Measurements from ENCODE around the gene MAPK8IP2. TPM values are rescaled to one million over a fixed set of nuclear protein-coding genes. Genes with fewer than 3 reads are reported as not detected.
"Not testable (repeated sequence)": the region's sequence is repeated elsewhere in the genome, so short reads cannot be mapped to it uniquely, and the experiment has no call there.

Gene MAPK8IP2
- total and polyA plus RNA-seq, 10 donors = 0.22 to 2.7 (median 0.73) TPM

GRCh38 chr22:50653256-50653655 lies 52.7 kb downstream of the MAPK8IP2 start:
- Histone ChIP-seq H3K4me3 (no peak overlapping the region), H3K9me3 (peaks cover 0 to 16% (median 11%) of the 10 kb centered on the region in 8 donors), H3K36me3 (no peaks in the 10 kb centered on the region), H3K27ac (no peak overlapping the region), H3K27me3 (replicated peaks in 1 of 7) (peaks cover 0 to 19% (median 0%) of the 10 kb centered on the region in 7 donors), H3K4me1 (peaks cover 0 to 26% (median 0%) of the 10 kb centered on the region in 6 donors)
- WGBS, 5 donors = 86 to 96% (median 91%) methylated on average over 10 of the region's 10 CpGs
- TF ChIP-seq POLR2AphosphoS5 (IDR thresholded peaks at IDR 0.05) = no peak
- intact Hi-C loops (cut with DNase I; ENCODE audit: low total_unique reads) = no loop called here
- DNase-seq = no peak

GRCh38 chr22:50654664-50655063 lies 54.1 kb downstream of the MAPK8IP2 start:
- H3K4me3 ChIP-seq; H3K9me3 ChIP-seq; DNase-seq; intact Hi-C loops (cut with DNase I; ENCODE audit: low total_unique reads); H3K36me3 ChIP-seq: not testable (repeated sequence)
- peaks cover 0 to 35% (median 0%) of the 10 kb centered on the region in 6 donors for H3K4me1 ChIP-seq
- 70 to 97% (median 87%) methylated on average over 6 of the region's 6 CpGs for WGBS, 5 donors
- H3K27me3 ChIP-seq (replicated peaks in 1 of 7) = peaks cover 0 to 26% (median 0%) of the 10 kb centered on the region in 7 donors
- peak overlapping the region in 6 of 8 donors; percentile 10 to 85 (median 70) for H3K27ac ChIP-seq

DNA sequence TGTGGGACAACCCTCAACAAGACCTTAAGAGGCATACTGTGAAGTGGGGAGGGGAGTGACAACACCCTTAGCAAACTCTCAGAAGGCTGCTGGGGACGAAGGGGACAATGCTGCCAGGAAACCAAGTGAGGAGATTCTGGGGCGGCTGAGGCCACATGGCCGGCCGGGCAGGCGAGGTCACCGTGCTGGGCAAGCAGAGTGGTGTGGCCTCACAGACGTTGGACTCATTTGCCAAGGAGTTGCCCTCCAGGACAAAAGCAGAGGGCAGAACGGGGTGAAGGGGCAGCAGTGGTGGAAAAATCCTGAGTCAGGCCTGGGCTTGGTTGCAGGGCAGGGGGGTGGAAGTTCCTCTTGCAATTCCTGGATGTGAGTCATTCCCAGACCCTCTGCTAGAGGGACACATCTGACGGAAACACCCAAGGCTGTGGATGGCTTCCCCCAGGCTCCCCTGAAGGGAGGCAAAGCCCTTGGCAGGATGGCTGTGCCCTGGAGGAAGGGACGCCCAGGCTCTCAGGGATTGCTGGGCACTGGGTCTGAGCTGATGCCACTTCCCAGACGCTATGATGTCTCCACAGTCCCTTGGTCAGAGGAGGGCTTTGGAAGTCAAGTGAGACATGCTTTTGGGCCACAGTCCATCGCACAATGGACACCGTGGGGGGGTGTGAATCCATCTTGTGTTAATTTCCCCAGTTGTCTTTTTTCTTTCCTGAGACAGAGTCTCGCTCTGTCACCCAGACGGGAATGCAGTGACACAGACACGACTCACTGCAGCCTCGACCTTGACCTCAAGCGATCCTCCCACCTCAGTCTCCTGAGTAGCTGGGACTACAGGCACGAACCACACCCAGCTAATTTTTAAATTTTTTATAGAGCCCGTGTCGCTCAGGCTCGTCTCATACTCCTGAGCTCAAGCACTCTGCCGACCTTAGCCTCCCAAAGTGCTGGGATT lies 55.8 kb downstream of the MAPK8IP2 start:
- Histone ChIP-seq H3K36me3 (no peaks in the 10 kb centered on the region), H3K27me3 (replicated peaks in 1 of 7) (peaks cover 0 to 35% (median 0%) of the 10 kb centered on the region in 7 donors), H3K4me1 (peaks cover 0 to 35% (median 0%) of the 10 kb centered on the region in 6 donors), H3K4me3 (no peak overlapping the region), H3K9me3 (no peaks in the 10 kb centered on the region), H3K27ac (peak overlapping the region in 7 of 8 donors; percentile 42 to 85 (median 69))
- peak; percentile 82 to 86 (median 84) for TF ChIP-seq POLR2AphosphoS5 (IDR thresholded peaks at IDR 0.05)
- TF ChIP-seq POLR2A (IDR thresholded peaks at IDR 0.05) = no peak
- peak; percentile 83 for DNase-seq
- WGBS, 5 donors = 49 to 74% (median 58%) methylated on average over 23 of the region's 23 CpGs
- intact Hi-C loops (cut with DNase I; ENCODE audit: low total_unique reads) = no loop called here

GRCh38 chr22:50657925-50658324 lies 57.3 kb downstream of the MAPK8IP2 start:
- Histone ChIP-seq H3K27me3 (replicated peaks in 1 of 7) (peaks cover 0 to 35% (median 0%) of the 10 kb centered on the region in 7 donors), H3K36me3 (no peaks in the 10 kb centered on the region), H3K27ac (peak overlapping the region in 5 of 8 donors; percentile 57 to 85 (median 77)), H3K4me3 (no peak overlapping the region), H3K9me3 (no peaks in the 10 kb centered on the region), H3K4me1 (peaks cover 0 to 35% (median 0%) of the 10 kb centered on the region in 6 donors)
- TF ChIP-seq, protein P1, sequence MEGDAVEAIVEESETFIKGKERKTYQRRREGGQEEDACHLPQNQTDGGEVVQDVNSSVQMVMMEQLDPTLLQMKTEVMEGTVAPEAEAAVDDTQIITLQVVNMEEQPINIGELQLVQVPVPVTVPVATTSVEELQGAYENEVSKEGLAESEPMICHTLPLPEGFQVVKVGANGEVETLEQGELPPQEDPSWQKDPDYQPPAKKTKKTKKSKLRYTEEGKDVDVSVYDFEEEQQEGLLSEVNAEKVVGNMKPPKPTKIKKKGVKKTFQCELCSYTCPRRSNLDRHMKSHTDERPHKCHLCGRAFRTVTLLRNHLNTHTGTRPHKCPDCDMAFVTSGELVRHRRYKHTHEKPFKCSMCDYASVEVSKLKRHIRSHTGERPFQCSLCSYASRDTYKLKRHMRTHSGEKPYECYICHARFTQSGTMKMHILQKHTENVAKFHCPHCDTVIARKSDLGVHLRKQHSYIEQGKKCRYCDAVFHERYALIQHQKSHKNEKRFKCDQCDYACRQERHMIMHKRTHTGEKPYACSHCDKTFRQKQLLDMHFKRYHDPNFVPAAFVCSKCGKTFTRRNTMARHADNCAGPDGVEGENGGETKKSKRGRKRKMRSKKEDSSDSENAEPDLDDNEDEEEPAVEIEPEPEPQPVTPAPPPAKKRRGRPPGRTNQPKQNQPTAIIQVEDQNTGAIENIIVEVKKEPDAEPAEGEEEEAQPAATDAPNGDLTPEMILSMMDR (IDR thresholded peaks at IDR 0.05 in 8 of 11, conservative IDR thresholded peaks at IDR 0.05 in 3 of 11) = no peak
- TF ChIP-seq POLR2AphosphoS5 (IDR thresholded peaks at IDR 0.05) (no peak), POLR2A (IDR thresholded peaks at IDR 0.05) (no peak)
- 60 to 76% (median 64%) methylated on average over 4 of the region's 4 CpGs for WGBS, 5 donors
- intact Hi-C loops (cut with DNase I; ENCODE audit: low total_unique reads) = no loop called here
- DNase-seq = no peak

GRCh38 chr22:50659711-50660110 lies 59.1 kb downstream of the MAPK8IP2 start:
- 87 to 93% (median 90%) methylated on average over 7 of the region's 7 CpGs for WGBS, 5 donors
- peaks cover 0 to 35% (median 0%) of the 10 kb centered on the region in 6 donors for H3K4me1 ChIP-seq
- H3K27ac ChIP-seq; DNase-seq; intact Hi-C loops (cut with DNase I; ENCODE audit: low total_unique reads); H3K9me3 ChIP-seq; H3K36me3 ChIP-seq; H3K4me3 ChIP-seq: not testable (repeated sequence)
- H3K27me3 ChIP-seq (replicated peaks in 1 of 7) = peaks cover 0 to 35% (median 0%) of the 10 kb centered on the region in 7 donors

- H3K36me3 ChIP-seq = no peaks in the 10 kb centered on the region
- no peak overlapping the region for H3K27ac ChIP-seq
- DNase-seq = no peak
- no peak overlapping the region for H3K4me3 ChIP-seq
- TF ChIP-seq POLR2AphosphoS5 (IDR thresholded peaks at IDR 0.05) = no peak
- TF ChIP-seq POLR2A (IDR thresholded peaks at IDR 0.05) = no peak
- TF ChIP-seq, protein P1 (IDR thresholded peaks at IDR 0.05 in 8 of 11, conservative IDR thresholded peaks at IDR 0.05 in 3 of 11) = no peak
- intact Hi-C loops (cut with DNase I; ENCODE audit: low total_unique reads) = no loop called here
- H3K4me1 ChIP-seq = peaks cover 0 to 31% (median 0%) of the 10 kb centered on the region in 6 donors
- no peaks in the 10 kb centered on the region for H3K9me3 ChIP-seq
- peaks cover 0 to 35% (median 0%) of the 10 kb centered on the region in 7 donors for H3K27me3 ChIP-seq (replicated peaks in 1 of 7)
Observed at GRCh38 chr22:50660306-50660705, 59.7 kb downstream of the MAPK8IP2 start.

Data from spleen (tissue), 11 donors.